Retinal pigment epithelial cell (primary cell): Measurements from ENCODE around the gene NCS1.

Experiments used
- DNase-seq: peaks from one replicate; pipeline ENCODE4 v3.0.0-alpha.2; 2010; ENCODE audit warnings: low read depth
- H3K4me3 ChIP-seq: 2 replicates; pipeline ENCODE4 v1.5.1; 2011; ENCODE audit warnings: mild to moderate bottlenecking, low read length, control low read depth, moderate library complexity
- CTCF ChIP-seq: conservative IDR thresholded peaks from 2 replicates; pipeline ENCODE4 v1.5.1; 2011; ENCODE audit warnings: low read depth, low read length, control low read depth, inconsistent platforms

NCS1 gene

GRCh38 chr9:130241198-130241535 lies 69.0 kb downstream of the NCS1 start:
- no peak for TF ChIP-seq CTCF

GRCh38 chr9:130242270-130243014 lies 70.2 kb downstream of the NCS1 start:
- no peak for DNase-seq
- H3K4me3 ChIP-seq, result no peak overlapping the region
- no peak for TF ChIP-seq CTCF

More at GRCh38 chr9:130241198-130241535, 69.0 kb downstream of the NCS1 start:
- no peak overlapping the region for H3K4me3 ChIP-seq
- DNase-seq, result no peak

GRCh38 chr9:130243015-130243881 lies 71.0 kb downstream of the NCS1 start:
- no peak for DNase-seq
- no peak overlapping the region for H3K4me3 ChIP-seq
- peak; percentile 85 for TF ChIP-seq CTCF

GRCh38 chr9:130243882-130244170 lies 71.6 kb downstream of the NCS1 start:
- no peak for DNase-seq
- H3K4me3 ChIP-seq, result no peak overlapping the region
- TF ChIP-seq CTCF, result no peak

- no peak for DNase-seq
- TF ChIP-seq CTCF, result no peak
- no peak overlapping the region for H3K4me3 ChIP-seq
Measured at GRCh38 chr9:130244548-130245165, 72.5 kb downstream of the NCS1 start.

GRCh38 chr9:130245474-130245873 lies 73.3 kb downstream of the NCS1 start:
- no peak for TF ChIP-seq CTCF
- H3K4me3 ChIP-seq, result no peak overlapping the region
- DNase-seq, result no peak

- DNase-seq, result no peak
- TF ChIP-seq CTCF, result no peak
- H3K4me3 ChIP-seq, result no peak overlapping the region
Measured at GRCh38 chr9:130246126-130246525, 73.9 kb downstream of the NCS1 start.
